ENCODE measurements around the gene LRBA. TPM values are rescaled to one million over a fixed set of nuclear protein-coding genes. Genes with fewer than 3 reads are reported as not detected.
A peak's percentile ranks its signal among the peaks of the same experiment; 100 is the strongest.

LRBA gene
- polyA plus RNA-seq, 1 of the 3 experiments (the other 2 are of a cell fraction), result 11.4 TPM

DNA sequence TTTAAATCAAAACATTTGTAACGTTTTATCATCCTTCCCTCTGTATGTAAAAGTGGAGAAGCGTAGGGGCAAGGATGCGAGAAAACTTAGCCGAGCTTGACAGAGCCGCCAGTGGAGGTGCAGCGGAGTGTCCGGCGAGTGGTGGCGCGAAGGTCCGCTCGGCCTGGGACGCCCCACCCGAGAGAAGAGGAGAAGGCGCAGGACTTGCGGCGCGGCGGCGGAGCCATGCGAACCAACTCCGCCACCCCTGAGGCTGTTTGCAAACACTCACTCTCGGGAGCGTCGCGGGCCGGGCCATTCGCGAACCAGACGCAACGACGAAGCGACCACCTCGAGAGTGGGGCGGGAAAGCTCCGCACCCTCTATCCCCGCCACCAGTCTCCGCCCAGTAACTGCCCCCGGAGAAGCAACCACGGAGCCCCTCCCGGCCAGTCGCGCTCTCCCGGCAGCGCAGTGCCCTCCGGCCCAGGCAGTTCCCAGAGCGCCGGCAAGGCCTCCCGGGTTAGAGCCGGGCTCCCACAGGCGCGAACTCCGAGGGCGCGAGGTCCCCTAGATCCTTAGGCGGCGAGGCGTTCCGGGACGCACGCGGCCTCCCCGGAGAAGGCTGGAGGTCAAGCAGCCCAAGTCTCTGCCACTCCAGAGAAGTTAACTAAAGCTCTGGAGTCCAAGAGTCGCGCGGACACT lies 435.4 kb downstream of the LRBA start:
- Histone ChIP-seq H3K79me2 (ENCODE audit: insufficient read depth) (peaks cover 3% of the 10 kb centered on the region), H3F3A (replicated peaks; ENCODE audit: insufficient read depth) (peaks cover 11% of the 10 kb centered on the region), H3K9me3 (no peaks in the 10 kb centered on the region), H3K4me2 (peak overlapping the region; percentile 79), H2AFZ (ENCODE audit: low read depth) (peak overlapping the region; percentile 77; the same call in 1 of the 2 replicates), H3K9me2 (no peaks in the 10 kb centered on the region), H3K4me1 (ENCODE audit: control insufficient read depth in 1 of 2, insufficient read depth in 2 of 2, low read depth in 1 of 2, low read length in 1 of 2) (peaks cover 0 to 30% of the 10 kb centered on the region in 2 experiments; a peak in 2 of 4 replicates), H3K9ac (peak overlapping the region; percentile 48; the same call in 1 of the 2 replicates), H3K4me3 (ENCODE audit: low read depth in 2 of 2, low read length in 1 of 2) (peak overlapping the region; percentile 54 to 63), H4K20me1 (ENCODE audit: insufficient read depth) (no peaks in the 10 kb centered on the region), H3K36me3 (replicated peaks in 1 of 2; ENCODE audit: control insufficient read depth in 1 of 2, insufficient read depth in 2 of 2, low read length in 1 of 2) (no peaks in the 10 kb centered on the region), H3K27me3 (ENCODE audit: insufficient read depth) (no peaks in the 10 kb centered on the region), H3K27ac (ENCODE audit: low read depth in 2 of 2, low read length in 1 of 2) (peak overlapping the region in 1 of 2 experiments; percentile 49; a peak in 2 of 4 replicates)
- peak; percentile 57 for DNase-seq
- CTCF ChIA-PET, result interaction anchor here (1.0 to 1.2 kb wide), 2 partner anchors 17 to 287 kb away, joined by 3 read pairs; no protein-coding TSS in a partner anchor
- POLR2A ChIA-PET, result no interaction called here
- TF ChIP-seq, protein P1, sequence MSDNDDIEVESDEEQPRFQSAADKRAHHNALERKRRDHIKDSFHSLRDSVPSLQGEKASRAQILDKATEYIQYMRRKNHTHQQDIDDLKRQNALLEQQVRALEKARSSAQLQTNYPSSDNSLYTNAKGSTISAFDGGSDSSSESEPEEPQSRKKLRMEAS (IDR thresholded peaks at IDR 0.05; ENCODE audit: low read depth), result peak; percentile 46; the same call in 1 of the 2 replicates
- TF ChIP-seq RFX5 (IDR thresholded peaks at IDR 0.05; ENCODE audit: low read length), result no peak
- 12% methylated on average over 41 of the region's 66 CpGs for WGBS (ENCODE audit: low lambda C conversion rate)

DNA sequence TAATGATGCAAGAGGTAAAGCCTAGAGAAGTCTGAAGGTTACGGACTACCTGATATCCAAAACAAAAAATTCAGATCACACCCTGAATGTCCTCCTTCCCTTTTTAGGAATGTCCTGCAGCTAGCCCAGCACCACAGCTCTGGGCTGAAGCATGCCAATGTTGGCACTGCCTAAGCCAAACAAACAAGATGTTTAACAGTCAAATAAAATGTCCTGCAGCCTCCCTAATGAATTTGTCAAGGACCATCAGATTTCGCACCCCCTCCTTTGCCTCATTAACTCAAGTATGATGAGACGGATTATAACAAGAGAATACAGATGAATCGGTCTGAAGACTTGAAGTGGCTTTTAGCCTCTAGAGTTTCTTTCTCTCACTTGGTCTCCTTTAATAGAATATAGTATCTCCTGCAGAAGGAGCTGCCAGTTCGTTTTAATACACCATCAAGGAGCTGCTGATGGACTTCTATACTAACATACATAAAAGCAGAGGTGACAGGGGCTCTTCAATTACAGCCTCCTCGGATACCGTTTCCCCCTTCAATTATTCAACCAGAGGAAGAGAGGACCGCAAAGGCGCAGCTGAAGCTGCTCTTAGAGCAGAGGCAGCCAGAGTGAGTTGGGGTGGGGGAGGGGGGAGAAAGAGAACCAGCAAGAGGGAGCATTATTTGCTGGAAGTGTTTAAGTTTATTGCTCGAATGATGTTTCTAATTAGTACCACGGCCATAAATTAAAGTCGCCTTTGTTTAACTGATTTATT lies 436.2 kb downstream of the LRBA start:
- H3K9me2 ChIP-seq, result no peaks in the 10 kb centered on the region
- no peak for TF ChIP-seq EZH2phosphoT487 (IDR thresholded peaks at IDR 0.05; ENCODE audit: borderline replicate concordance, low read depth)
- TF ChIP-seq, protein P2, sequence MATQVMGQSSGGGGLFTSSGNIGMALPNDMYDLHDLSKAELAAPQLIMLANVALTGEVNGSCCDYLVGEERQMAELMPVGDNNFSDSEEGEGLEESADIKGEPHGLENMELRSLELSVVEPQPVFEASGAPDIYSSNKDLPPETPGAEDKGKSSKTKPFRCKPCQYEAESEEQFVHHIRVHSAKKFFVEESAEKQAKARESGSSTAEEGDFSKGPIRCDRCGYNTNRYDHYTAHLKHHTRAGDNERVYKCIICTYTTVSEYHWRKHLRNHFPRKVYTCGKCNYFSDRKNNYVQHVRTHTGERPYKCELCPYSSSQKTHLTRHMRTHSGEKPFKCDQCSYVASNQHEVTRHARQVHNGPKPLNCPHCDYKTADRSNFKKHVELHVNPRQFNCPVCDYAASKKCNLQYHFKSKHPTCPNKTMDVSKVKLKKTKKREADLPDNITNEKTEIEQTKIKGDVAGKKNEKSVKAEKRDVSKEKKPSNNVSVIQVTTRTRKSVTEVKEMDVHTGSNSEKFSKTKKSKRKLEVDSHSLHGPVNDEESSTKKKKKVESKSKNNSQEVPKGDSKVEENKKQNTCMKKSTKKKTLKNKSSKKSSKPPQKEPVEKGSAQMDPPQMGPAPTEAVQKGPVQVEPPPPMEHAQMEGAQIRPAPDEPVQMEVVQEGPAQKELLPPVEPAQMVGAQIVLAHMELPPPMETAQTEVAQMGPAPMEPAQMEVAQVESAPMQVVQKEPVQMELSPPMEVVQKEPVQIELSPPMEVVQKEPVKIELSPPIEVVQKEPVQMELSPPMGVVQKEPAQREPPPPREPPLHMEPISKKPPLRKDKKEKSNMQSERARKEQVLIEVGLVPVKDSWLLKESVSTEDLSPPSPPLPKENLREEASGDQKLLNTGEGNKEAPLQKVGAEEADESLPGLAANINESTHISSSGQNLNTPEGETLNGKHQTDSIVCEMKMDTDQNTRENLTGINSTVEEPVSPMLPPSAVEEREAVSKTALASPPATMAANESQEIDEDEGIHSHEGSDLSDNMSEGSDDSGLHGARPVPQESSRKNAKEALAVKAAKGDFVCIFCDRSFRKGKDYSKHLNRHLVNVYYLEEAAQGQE (IDR thresholded peaks at IDR 0.05; ENCODE audit: low read depth, low read length), result no peak
- TF ChIP-seq, protein P1 (IDR thresholded peaks at IDR 0.05; ENCODE audit: low read depth), result no peak
- TF ChIP-seq, protein P3, sequence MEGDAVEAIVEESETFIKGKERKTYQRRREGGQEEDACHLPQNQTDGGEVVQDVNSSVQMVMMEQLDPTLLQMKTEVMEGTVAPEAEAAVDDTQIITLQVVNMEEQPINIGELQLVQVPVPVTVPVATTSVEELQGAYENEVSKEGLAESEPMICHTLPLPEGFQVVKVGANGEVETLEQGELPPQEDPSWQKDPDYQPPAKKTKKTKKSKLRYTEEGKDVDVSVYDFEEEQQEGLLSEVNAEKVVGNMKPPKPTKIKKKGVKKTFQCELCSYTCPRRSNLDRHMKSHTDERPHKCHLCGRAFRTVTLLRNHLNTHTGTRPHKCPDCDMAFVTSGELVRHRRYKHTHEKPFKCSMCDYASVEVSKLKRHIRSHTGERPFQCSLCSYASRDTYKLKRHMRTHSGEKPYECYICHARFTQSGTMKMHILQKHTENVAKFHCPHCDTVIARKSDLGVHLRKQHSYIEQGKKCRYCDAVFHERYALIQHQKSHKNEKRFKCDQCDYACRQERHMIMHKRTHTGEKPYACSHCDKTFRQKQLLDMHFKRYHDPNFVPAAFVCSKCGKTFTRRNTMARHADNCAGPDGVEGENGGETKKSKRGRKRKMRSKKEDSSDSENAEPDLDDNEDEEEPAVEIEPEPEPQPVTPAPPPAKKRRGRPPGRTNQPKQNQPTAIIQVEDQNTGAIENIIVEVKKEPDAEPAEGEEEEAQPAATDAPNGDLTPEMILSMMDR (IDR thresholded peaks at IDR 0.05), result no peak
- TF ChIP-seq TEAD4 (IDR thresholded peaks at IDR 0.05; ENCODE audit: borderline replicate concordance, insufficient read depth), result no peak
- no peak for TF ChIP-seq RXRA (IDR thresholded peaks at IDR 0.05; ENCODE audit: borderline replicate concordance, low read depth)
- TF ChIP-seq RFX5 (IDR thresholded peaks at IDR 0.05; ENCODE audit: low read length), result no peak
- TF ChIP-seq NRF1 (IDR thresholded peaks at IDR 0.05; ENCODE audit: low read depth, low read length), result no peak
- TF ChIP-seq, protein P4, sequence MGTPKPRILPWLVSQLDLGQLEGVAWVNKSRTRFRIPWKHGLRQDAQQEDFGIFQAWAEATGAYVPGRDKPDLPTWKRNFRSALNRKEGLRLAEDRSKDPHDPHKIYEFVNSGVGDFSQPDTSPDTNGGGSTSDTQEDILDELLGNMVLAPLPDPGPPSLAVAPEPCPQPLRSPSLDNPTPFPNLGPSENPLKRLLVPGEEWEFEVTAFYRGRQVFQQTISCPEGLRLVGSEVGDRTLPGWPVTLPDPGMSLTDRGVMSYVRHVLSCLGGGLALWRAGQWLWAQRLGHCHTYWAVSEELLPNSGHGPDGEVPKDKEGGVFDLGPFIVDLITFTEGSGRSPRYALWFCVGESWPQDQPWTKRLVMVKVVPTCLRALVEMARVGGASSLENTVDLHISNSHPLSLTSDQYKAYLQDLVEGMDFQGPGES (IDR thresholded peaks at IDR 0.05; ENCODE audit: low read depth, low read length), result no peak
- no peak for TF ChIP-seq NFIC (IDR thresholded peaks at IDR 0.05; ENCODE audit: borderline replicate concordance)
- no peak for TF ChIP-seq GABPA (IDR thresholded peaks at IDR 0.05; ENCODE audit: low read depth)
- TF ChIP-seq FOSL2 (IDR thresholded peaks at IDR 0.05; ENCODE audit: borderline replicate concordance, low read depth), result no peak
- no peak for TF ChIP-seq FOXJ3 (CRISPR knock-in tag; IDR thresholded peaks at IDR 0.05)
- TF ChIP-seq ELF1 (IDR thresholded peaks at IDR 0.05), result no peak
- no peak for TF ChIP-seq SIN3A (IDR thresholded peaks at IDR 0.05; ENCODE audit: borderline replicate concordance, low read depth, low read length)
- no peak for TF ChIP-seq MXI1 (IDR thresholded peaks at IDR 0.05; ENCODE audit: low read depth, low read length)
- TF ChIP-seq TCF12 (IDR thresholded peaks at IDR 0.05), result no peak

More for the DNA sequence above, 436.2 kb downstream of the LRBA start:
- Histone ChIP-seq H3K9ac (peak overlapping the region; percentile 48; the same call in 1 of the 2 replicates), H3K4me1 (ENCODE audit: control insufficient read depth in 1 of 2, insufficient read depth in 2 of 2, low read depth in 1 of 2, low read length in 1 of 2) (peaks cover 0 to 29% of the 10 kb centered on the region in 2 experiments; a peak in 2 of 4 replicates), H3K4me2 (peak overlapping the region; percentile 79), H4K20me1 (ENCODE audit: insufficient read depth) (no peaks in the 10 kb centered on the region), H3K9me3 (no peaks in the 10 kb centered on the region), H3F3A (replicated peaks; ENCODE audit: insufficient read depth) (peaks cover 15% of the 10 kb centered on the region), H3K79me2 (ENCODE audit: insufficient read depth) (no peaks in the 10 kb centered on the region), H2AFZ (ENCODE audit: low read depth) (peak overlapping the region; percentile 77; the same call in 1 of the 2 replicates), H3K27ac (ENCODE audit: low read depth in 2 of 2, low read length in 1 of 2) (peak overlapping the region in 1 of 2 experiments; percentile 49; a peak in 2 of 4 replicates), H3K4me3 (ENCODE audit: low read depth in 2 of 2, low read length in 1 of 2) (peak overlapping the region; percentile 54 to 63), H3K27me3 (ENCODE audit: insufficient read depth) (no peaks in the 10 kb centered on the region), H3K36me3 (replicated peaks in 1 of 2; ENCODE audit: control insufficient read depth in 1 of 2, insufficient read depth in 2 of 2, low read length in 1 of 2) (no peaks in the 10 kb centered on the region)
- 60% methylated on average over 12 of the region's 12 CpGs for WGBS (ENCODE audit: low lambda C conversion rate)
- CTCF ChIA-PET, result interaction anchor here (0.6 to 1.2 kb wide), 4 partner anchors 17 to 382 kb away, joined by 3 read pairs; no protein-coding TSS in a partner anchor
- POLR2A ChIA-PET, result no interaction called here
- DNase-seq, result no peak

All from SK-N-SH (cell line).